ENCODE results near the gene CLASP1. TPM values are rescaled to one million over a fixed set of nuclear protein-coding genes. Genes with fewer than 3 reads are reported as not detected.

Gene CLASP1
- total and polyA plus RNA-seq, 8 donors = 5.7 to 188 (median 20.8) TPM

DNA sequence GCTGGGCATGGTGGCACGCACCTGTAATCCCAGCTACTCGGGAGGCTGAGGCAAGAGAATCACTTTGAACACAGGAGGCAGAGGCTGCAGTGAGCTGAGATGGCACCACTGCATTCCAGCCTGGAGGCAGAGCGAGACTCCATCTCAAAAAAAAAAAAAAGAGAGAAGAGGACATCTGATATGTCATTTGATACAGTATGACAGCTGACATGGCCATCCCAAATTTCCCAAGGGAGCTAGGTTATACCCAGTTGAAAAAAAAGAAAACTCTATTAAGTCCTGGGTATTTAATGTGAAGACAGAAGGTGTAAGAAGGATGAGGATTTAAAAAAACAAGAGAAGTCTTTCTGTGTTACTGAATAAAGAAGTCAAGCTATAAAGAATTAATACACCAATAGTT is 23.3 kb downstream of the CLASP1 start:
- H3K9me3 ChIP-seq = no peaks in the 10 kb centered on the region
- DNase-seq = no peak
- peaks cover 11 to 29% (median 17%) of the 10 kb centered on the region in 4 donors for H3K4me1 ChIP-seq
- TF ChIP-seq POLR2AphosphoS5 (IDR thresholded peaks at IDR 0.05) (no peak), POLR2A (IDR thresholded peaks at IDR 0.05) (no peak), EP300 (IDR thresholded peaks at IDR 0.05) (no peak)
- TF ChIP-seq, protein P1, sequence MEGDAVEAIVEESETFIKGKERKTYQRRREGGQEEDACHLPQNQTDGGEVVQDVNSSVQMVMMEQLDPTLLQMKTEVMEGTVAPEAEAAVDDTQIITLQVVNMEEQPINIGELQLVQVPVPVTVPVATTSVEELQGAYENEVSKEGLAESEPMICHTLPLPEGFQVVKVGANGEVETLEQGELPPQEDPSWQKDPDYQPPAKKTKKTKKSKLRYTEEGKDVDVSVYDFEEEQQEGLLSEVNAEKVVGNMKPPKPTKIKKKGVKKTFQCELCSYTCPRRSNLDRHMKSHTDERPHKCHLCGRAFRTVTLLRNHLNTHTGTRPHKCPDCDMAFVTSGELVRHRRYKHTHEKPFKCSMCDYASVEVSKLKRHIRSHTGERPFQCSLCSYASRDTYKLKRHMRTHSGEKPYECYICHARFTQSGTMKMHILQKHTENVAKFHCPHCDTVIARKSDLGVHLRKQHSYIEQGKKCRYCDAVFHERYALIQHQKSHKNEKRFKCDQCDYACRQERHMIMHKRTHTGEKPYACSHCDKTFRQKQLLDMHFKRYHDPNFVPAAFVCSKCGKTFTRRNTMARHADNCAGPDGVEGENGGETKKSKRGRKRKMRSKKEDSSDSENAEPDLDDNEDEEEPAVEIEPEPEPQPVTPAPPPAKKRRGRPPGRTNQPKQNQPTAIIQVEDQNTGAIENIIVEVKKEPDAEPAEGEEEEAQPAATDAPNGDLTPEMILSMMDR (IDR thresholded peaks at IDR 0.05) = no peak
- H3K27me3 ChIP-seq = no peaks in the 10 kb centered on the region
- H3K27ac ChIP-seq = peak overlapping the region in 1 of 5 donors; percentile 76
- 93 to 99% (median 97%) methylated on average over 3 of the region's 3 CpGs for WGBS, 5 donors
- no peak overlapping the region for H3K4me3 ChIP-seq
- H3K36me3 ChIP-seq = peaks cover 0 to under 1% (median under 1%) of the 10 kb centered on the region in 4 donors
- intact Hi-C loops (cut with DNase I; ENCODE audit: low total_unique reads) = no loop called here

GRCh38 chr2:121617042-121617599 is 32.1 kb downstream of the CLASP1 start:
- DNase-seq = peak in 1 of 2 donors; percentile 23
- H3K36me3 ChIP-seq = peaks cover 0 to 16% (median 10%) of the 10 kb centered on the region in 4 donors
- intact Hi-C loops (cut with DNase I; ENCODE audit: low total_unique reads) = no loop called here
- no peaks in the 10 kb centered on the region for H3K9me3 ChIP-seq
- no peaks in the 10 kb centered on the region for H3K27me3 ChIP-seq
- no peak overlapping the region for H3K27ac ChIP-seq
- no peak overlapping the region for H3K4me3 ChIP-seq
- 75 to 86% (median 83%) methylated on average over 4 of the region's 4 CpGs for WGBS, 5 donors
- H3K4me1 ChIP-seq = peaks cover 3 to 53% (median 10%) of the 10 kb centered on the region in 4 donors
- TF ChIP-seq, protein P1 (IDR thresholded peaks at IDR 0.05) = no peak
- TF ChIP-seq POLR2A (IDR thresholded peaks at IDR 0.05) (no peak), EP300 (IDR thresholded peaks at IDR 0.05) (no peak), POLR2AphosphoS5 (IDR thresholded peaks at IDR 0.05) (no peak)

- no peak for TF ChIP-seq EP300 (IDR thresholded peaks at IDR 0.05)
- TF ChIP-seq, protein P1 (IDR thresholded peaks at IDR 0.05) = no peak
- no peak for TF ChIP-seq POLR2A (IDR thresholded peaks at IDR 0.05)
- 83 to 96% (median 91%) methylated on average over 1 of the region's 1 CpG for WGBS, 5 donors
- Histone ChIP-seq H3K4me1 (peaks cover 3 to 63% (median 14%) of the 10 kb centered on the region in 4 donors), H3K27me3 (no peaks in the 10 kb centered on the region), H3K4me3 (no peak overlapping the region), H3K27ac (no peak overlapping the region), H3K9me3 (no peaks in the 10 kb centered on the region), H3K36me3 (peaks cover 0 to 8% (median 4%) of the 10 kb centered on the region in 4 donors)
- no peak for DNase-seq
- intact Hi-C loops (cut with DNase I; ENCODE audit: low total_unique reads) = no loop called here
Observed at GRCh38 chr2:121613774-121614173, 35.5 kb downstream of the CLASP1 start.

DNA sequence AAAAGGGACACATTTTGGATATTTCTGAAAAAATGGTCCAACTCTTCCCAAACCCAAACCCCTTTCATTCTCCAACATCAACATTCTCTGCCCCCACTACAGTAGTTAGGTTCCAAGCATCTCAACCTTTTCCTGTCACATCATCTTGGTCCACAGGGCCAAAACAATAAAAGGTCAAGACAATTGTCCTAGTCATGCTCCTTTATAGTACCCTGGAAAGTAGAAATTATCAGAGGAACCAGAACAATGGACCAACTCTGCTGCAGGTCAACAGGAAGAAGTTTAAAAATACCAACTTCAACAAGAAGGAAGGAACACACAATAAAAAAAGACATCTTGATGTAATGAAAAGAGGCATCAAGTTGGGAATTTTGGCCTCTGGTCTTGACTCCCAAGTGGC is 36.1 kb downstream of the CLASP1 start:
- no peak for DNase-seq
- Histone ChIP-seq H3K4me3 (no peak overlapping the region), H3K4me1 (peaks cover 0 to 65% (median 14%) of the 10 kb centered on the region in 4 donors), H3K9me3 (no peaks in the 10 kb centered on the region), H3K36me3 (peaks cover 0 to 8% (median 4%) of the 10 kb centered on the region in 4 donors), H3K27me3 (no peaks in the 10 kb centered on the region), H3K27ac (no peak overlapping the region)
- intact Hi-C loops (cut with DNase I; ENCODE audit: low total_unique reads) = no loop called here
- TF ChIP-seq EP300 (IDR thresholded peaks at IDR 0.05) (no peak), POLR2AphosphoS5 (IDR thresholded peaks at IDR 0.05) (no peak), POLR2A (IDR thresholded peaks at IDR 0.05) (no peak)
- TF ChIP-seq, protein P1 (IDR thresholded peaks at IDR 0.05) = no peak

Data from stomach (tissue), 9 donors.